Head of caudate nucleus (tissue), 42 donors: ENCODE data around the gene RFX8.

Source experiments
- DNase-seq, 42 donors: peaks; one replicate each; pipeline versions ENCODE4 v3.0.0 to v3.0.0-alpha.2; 2020 to 2021; ENCODE audit warnings: mixed read lengths in 7 of 42
- intact Hi-C: fragments of 100-400 bp; cut with DNase I; formaldehyde crosslinking; loops from one replicate; pipeline ENCODE4 v1.15.0; 2022

RFX8 gene

GRCh38 chr2:101420623-101421022 lies 54.3 kb downstream of the RFX8 start:
- DNase-seq, result no peak
- intact Hi-C loops, result no loop called here

GRCh38 chr2:101419096-101419663 lies 55.7 kb downstream of the RFX8 start:
- intact Hi-C loops, result no loop called here

DNA sequence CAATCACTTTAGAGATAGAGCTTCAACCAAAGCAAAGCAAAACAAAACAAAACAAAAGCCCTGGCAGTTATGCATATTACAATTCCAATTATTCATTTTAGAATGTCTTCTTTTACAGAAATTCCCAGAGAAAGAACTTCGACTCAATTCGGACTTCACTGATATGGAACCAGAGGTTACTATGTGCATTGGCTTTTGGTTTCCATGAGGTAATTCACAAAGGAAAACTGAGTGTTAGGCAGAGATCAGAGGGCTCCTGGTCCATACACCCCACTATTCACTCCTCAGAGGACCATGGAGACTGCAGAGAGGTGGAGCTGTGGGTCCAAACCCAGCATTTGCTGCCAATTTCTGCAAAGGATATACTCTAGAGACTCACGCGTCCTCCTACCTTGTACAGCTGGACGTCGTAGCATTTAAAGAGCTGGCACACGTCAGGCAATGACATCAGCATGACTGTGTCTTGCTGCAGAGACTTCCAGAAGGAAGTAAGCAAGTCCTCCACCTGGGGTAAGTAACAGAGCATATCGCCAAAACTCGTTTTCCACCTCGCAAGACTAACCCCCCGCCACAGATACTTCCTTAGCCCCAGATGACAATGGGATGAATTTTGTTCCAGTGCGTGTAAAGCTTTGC lies 56.3 kb downstream of the RFX8 start:
- no peak for DNase-seq
- intact Hi-C loops, result no loop called here

More at GRCh38 chr2:101419096-101419663, 55.7 kb downstream of the RFX8 start:
- peak in 30 of 42 donors; percentile 8 to 83 (median 52) for DNase-seq

- no peak for DNase-seq
- intact Hi-C loops, result no loop called here
Observed at GRCh38 chr2:101416609-101417008, 58.3 kb downstream of the RFX8 start.

GRCh38 chr2:101415884-101416283 lies 59.0 kb downstream of the RFX8 start:
- intact Hi-C loops, result no loop called here
- DNase-seq, result no peak

GRCh38 chr2:101415220-101415619 lies 59.7 kb downstream of the RFX8 start:
- no peak for DNase-seq
- intact Hi-C loops, result no loop called here

DNA sequence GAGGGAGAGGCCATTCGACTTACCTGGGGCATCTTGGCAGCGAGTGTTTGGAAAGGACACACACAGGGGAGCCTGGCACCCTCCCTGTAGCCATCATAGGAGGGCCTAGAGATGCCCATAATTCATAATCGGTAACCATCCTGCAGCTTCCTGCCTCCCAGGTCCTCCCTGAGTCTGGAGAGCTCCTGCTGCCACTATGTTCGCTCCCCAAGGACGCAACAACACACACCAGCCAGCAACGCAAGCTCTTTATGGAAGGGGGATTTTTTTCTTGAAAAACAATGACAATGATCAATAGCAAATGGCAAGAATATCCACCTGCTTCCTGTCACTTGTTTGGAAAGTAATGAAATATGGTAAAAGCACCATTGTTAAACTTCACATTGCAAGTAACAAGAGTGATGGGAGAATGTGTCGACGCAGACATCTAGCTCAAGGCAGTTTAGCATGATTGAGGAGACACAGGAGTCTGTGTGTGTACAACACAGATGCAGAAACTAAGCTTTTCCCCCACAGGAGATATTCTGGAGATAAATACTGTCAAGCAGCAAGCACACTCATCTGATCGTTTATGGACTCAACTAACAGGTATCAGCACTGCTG lies 62.7 kb downstream of the RFX8 start:
- DNase-seq, result no peak
- intact Hi-C loops, result no loop called here

- DNase-seq, result no peak
- intact Hi-C loops, result no loop called here
Observed at GRCh38 chr2:101410746-101411145, 64.2 kb downstream of the RFX8 start.

- intact Hi-C loops, result no loop called here
- no peak for DNase-seq
Observed at GRCh38 chr2:101410114-101410513, 64.8 kb downstream of the RFX8 start.

DNA sequence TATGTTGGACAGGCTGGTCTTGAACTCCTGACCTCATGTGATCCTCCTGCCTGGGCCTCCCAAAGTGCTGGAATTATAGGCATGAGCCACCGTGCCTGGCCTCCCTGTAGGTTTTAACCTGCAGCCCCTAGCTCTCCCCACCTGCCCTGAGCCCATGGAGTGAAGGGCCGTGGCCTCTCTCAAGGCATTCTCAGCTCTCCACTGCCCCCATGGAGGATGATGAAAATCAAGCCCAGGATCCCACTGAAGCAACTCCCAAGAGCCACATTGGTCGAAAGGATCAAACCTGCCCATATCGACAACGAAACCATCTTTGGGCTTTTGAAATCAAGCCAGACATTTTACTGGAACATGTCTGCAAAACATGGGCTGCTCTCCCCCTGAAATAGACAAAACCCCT lies 65.2 kb downstream of the RFX8 start:
- intact Hi-C loops, result no loop called here
- DNase-seq, result no peak

- DNase-seq, result no peak
- intact Hi-C loops, result no loop called here
Observed at GRCh38 chr2:101408925-101409324, 66.0 kb downstream of the RFX8 start.

- intact Hi-C loops, result no loop called here
- DNase-seq, result no peak
Observed at GRCh38 chr2:101405351-101405899, 69.5 kb downstream of the RFX8 start.

DNA sequence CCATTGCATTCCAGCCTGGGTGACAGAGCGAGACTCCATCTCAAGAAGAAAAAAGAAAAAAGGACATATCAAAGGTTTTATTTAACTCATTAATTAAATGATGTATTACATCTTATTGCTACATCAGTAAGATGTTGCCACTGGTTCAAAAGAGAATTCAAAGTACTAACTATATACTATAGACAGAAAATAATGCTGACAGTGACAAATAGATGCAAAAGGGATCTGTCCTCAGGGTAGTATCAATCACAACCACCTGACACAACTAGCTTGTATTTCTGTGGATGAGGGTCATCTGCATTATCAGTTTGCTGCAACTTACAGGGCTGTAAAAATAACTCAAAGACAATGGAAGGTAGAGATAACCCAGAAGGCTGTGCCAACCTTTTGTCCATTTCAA lies 71.2 kb downstream of the RFX8 start:
- intact Hi-C loops, result no loop called here

GRCh38 chr2:101402630-101403029 lies 72.3 kb downstream of the RFX8 start:
- intact Hi-C loops, result no loop called here
- DNase-seq, result no peak

More for the DNA sequence above, 71.2 kb downstream of the RFX8 start:
- DNase-seq, result no peak

GRCh38 chr2:101401906-101402305 lies 73.0 kb downstream of the RFX8 start:
- DNase-seq, result no peak
- intact Hi-C loops, result no loop called here

GRCh38 chr2:101401326-101401665 lies 73.6 kb downstream of the RFX8 start:
- intact Hi-C loops, result no loop called here
- DNase-seq, result no peak

GRCh38 chr2:101400506-101401325 lies 74.2 kb downstream of the RFX8 start:
- DNase-seq, result no peak

DNA sequence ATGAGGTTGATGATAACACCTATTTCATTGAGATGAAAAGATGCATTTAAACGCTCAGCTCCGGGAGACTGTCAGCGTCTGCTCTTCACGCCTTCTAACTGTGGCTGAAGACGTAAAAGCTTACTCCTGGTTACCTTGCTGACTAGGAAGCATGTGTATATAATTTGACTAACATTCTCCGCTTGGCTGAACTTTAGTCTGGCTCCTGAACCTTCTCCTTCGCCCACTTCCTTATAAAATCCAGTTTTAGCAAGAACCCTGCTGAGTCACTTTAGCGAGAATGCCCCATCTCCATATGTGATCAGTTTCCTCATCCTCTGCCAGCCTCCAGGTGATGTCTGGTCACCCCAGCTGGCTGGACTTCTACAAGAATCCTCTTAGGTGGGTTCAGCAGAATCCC lies 74.9 kb downstream of the RFX8 start:
- intact Hi-C loops, result no loop called here
- DNase-seq, result no peak

More at GRCh38 chr2:101400506-101401325, 74.2 kb downstream of the RFX8 start:
- intact Hi-C loops, result no loop called here

GRCh38 chr2:101399021-101399799 lies 75.7 kb downstream of the RFX8 start:
- intact Hi-C loops, result no loop called here
- DNase-seq, result no peak
